ENCODE data around the gene GRIA3. TPM values are rescaled to one million over a fixed set of nuclear protein-coding genes. Genes with fewer than 3 reads are reported as not detected.

GRIA3 gene
- total RNA-seq, 4 donors from 2014 or later = 0.19 to 1.1 (median 0.55) TPM

DNA sequence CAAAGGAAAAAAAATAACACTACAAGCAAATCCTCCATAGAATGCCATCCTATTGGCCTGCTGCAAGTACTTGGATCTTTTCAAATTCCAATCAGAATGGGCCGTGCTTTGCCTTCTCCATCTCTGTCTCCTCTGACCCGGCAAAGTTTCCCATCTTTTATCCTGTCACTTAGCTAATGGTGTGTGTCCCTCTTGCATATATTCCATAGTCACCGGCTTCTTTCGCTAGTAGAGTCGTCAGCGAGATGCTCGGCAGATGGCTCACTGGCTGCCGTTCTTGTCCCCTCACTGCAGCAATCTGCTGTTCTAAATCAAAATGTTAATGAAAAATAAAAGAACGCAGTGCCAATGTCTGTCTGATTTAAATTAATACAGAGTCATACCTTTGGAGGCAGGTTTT, 22.1 kb downstream of the GRIA3 start:
- TF ChIP-seq, protein P1, sequence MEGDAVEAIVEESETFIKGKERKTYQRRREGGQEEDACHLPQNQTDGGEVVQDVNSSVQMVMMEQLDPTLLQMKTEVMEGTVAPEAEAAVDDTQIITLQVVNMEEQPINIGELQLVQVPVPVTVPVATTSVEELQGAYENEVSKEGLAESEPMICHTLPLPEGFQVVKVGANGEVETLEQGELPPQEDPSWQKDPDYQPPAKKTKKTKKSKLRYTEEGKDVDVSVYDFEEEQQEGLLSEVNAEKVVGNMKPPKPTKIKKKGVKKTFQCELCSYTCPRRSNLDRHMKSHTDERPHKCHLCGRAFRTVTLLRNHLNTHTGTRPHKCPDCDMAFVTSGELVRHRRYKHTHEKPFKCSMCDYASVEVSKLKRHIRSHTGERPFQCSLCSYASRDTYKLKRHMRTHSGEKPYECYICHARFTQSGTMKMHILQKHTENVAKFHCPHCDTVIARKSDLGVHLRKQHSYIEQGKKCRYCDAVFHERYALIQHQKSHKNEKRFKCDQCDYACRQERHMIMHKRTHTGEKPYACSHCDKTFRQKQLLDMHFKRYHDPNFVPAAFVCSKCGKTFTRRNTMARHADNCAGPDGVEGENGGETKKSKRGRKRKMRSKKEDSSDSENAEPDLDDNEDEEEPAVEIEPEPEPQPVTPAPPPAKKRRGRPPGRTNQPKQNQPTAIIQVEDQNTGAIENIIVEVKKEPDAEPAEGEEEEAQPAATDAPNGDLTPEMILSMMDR (IDR thresholded peaks at IDR 0.05) = no peak
- ATAC-seq (ENCODE audit: low FRiP score) = no peak
- DNase-seq (ENCODE audit: low spot score) = no peak

DNA sequence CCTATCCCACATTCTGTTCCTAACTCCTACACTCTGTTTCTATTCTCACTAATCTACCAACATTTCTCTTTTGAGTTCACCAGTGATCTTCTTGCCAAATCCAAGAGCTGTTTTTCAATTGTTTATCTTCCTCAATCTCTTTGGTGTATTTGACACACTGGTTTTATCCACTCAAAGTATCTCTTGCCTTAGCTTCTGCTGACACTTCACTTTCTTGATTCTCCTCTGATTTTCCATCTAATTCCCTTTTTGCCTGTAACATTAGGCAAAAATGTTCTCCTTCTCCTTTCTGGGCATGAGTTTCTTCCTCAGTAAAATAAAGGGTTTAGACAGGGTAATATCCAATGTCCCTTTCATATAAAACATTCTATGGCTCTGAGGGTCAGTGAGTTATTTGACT, 26.2 kb downstream of the GRIA3 start:
- ATAC-seq (ENCODE audit: low FRiP score) (no peak), DNase-seq (ENCODE audit: low spot score) (no peak)
- TF ChIP-seq, protein P1 (IDR thresholded peaks at IDR 0.05) = no peak

DNA sequence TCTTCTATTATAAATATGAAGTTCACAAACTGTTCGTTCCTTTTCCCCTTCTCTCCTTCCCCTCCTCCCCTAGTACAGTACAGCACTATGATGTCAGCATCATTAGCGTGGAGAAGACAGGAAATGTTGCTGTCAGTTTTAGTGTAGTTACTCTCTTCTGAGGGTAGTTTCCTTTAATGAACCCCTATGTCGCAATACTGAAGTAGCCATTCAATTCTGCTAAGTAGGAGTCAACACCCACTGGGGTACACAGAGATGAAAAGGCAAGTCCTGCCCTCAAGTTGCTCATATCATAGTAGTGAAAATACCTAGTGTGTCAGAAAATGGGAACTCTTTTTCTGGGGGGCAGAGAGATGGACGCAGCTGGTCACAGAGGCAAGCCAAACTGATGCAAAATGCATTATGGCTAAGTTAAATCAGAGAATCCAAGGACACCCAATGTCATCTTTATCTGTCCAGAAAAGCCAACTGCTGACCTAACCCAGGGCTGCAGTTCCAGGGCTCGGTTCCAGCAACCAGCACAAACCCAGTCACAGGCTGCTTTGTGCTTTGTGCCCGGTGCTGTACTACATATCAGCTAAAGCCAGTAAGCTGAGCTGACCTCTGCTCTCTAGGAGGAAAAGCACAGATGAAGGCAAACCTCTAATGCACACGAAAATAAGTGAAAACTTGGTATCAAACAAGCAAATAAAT, 31.5 kb downstream of the GRIA3 start:
- DNase-seq (ENCODE audit: low spot score) (no peak), ATAC-seq (ENCODE audit: low FRiP score) (no peak)
- TF ChIP-seq, protein P1 (IDR thresholded peaks at IDR 0.05) = no peak

DNA sequence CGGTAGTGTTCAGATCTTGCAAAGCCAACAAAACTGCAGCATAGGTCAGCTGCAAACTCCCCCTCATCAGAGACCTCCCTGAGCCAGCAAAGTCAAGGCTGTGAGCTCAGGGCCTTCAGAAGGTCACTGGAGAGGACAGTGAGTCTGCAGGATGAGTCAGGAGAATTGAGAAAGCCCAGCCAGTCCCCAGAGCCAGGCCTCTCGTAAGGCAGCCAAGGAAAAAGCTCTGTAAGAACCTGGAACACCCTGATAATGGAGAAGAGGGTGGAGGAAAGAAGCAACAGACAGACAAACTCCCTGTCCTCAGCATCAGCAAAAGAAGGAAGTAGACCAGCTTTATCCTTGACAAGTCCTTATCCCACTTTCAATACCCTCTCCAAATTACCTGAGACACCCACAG, 33.0 kb downstream of the GRIA3 start:
- TF ChIP-seq, protein P1 (IDR thresholded peaks at IDR 0.05) = no peak
- DNase-seq (ENCODE audit: low spot score) = no peak
- peak; percentile 83 for ATAC-seq (ENCODE audit: low FRiP score)

DNA sequence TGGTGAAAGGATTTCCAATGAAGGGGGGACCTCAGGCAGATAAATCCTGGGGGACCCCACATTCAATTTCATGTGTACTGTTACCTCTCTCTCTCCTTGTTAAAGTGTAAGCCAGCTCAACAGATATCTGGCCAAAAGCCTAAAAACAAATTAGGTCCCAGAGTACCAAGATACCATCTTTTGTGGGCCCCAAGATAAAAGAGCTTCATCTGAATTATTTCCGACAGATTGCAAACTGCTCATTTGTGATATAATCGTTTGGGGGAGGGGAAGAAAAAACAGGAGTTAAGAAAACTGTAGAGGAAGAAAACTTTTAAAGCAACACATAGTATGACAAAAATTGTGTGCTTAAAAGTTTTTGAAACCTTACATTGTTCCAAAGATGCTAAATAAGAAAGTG, 33.6 kb downstream of the GRIA3 start:
- no peak for DNase-seq (ENCODE audit: low spot score)
- TF ChIP-seq, protein P1 (IDR thresholded peaks at IDR 0.05) = no peak
- no peak for ATAC-seq (ENCODE audit: low FRiP score)

DNA sequence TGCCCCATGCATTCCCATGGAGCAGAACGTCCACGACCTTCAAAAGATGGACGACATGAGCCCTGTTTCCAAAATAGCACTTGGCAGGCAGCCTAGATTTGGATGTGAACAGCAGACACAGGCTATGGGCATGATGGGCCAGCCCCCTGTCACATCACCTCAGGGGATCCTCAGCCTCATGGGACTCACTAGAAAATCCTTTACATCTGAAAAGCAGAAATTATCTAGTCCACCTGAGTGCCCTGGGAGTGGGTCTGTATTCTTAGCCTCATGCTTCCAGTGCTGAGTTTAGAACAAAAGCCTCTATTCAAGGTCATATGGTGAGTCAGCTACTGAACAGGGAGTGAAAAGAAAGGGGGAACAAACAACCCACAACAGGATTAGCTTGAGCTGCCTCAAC, 35.8 kb downstream of the GRIA3 start:
- TF ChIP-seq, protein P1 (IDR thresholded peaks at IDR 0.05) = no peak
- DNase-seq (ENCODE audit: low spot score) (no peak), ATAC-seq (ENCODE audit: low FRiP score) (no peak)

DNA sequence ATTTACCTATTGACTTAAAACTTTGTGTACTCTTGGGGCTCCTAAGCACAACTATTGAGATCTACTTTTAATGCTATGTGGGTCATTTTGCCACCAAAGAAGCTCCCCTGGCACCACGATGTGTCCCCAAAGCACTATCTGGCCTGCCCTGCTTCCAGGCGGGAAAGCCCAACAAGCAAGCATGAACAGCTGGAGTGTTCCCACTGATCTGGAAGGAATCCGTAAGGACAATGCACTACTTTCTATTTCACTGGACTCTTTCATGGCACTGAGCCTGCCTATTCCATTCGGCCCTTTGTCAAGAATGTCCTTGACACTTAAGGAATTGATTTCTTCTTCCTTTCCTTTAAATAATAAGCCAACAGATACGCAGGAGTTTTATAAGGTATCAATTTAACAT, 38.8 kb downstream of the GRIA3 start:
- DNase-seq (ENCODE audit: low spot score) = no peak
- TF ChIP-seq, protein P1 (IDR thresholded peaks at IDR 0.05) = no peak

More for the DNA sequence above, 38.8 kb downstream of the GRIA3 start:
- no peak for ATAC-seq (ENCODE audit: low FRiP score)
